Activated CD4-positive, alpha-beta T cell treated with anti-CD3 and anti-CD28 coated beads, Interleukin-2, amount 50 U/mL, for 24 hours (primary cell): ENCODE data around the gene SLC25A26.
"Not testable (repeated sequence)": the region's sequence is repeated elsewhere in the genome, so short reads cannot be mapped to it uniquely, and the experiment has no call there.

Experiments used
- DNase-seq, 2 donors: peaks; one replicate each; pipeline ENCODE4 v3.0.0-alpha.2; 2020; ENCODE audit warnings: low read depth in 1 of 2, low spot score in 1 of 2

The SLC25A26 gene

GRCh38 chr3:66268864-66269263 is 48.1 kb downstream of the SLC25A26 start:
- DNase-seq = no peak

GRCh38 chr3:66269411-66269810 is 48.6 kb downstream of the SLC25A26 start:
- DNase-seq = no peak

- DNase-seq = no peak
Observed at GRCh38 chr3:66270288-66270687, 49.5 kb downstream of the SLC25A26 start.

GRCh38 chr3:66270701-66271100 is 49.9 kb downstream of the SLC25A26 start:
- no peak for DNase-seq

- DNase-seq = no peak
Observed at GRCh38 chr3:66271231-66271630, 50.4 kb downstream of the SLC25A26 start.

- DNase-seq = no peak
Observed at GRCh38 chr3:66272016-66272415, 51.2 kb downstream of the SLC25A26 start.

- not testable (repeated sequence) for DNase-seq
Observed at GRCh38 chr3:66274837-66275236, 54.0 kb downstream of the SLC25A26 start.

- peak in 1 of 2 donors; percentile 52 for DNase-seq
Observed at GRCh38 chr3:66276705-66277274, 56.0 kb downstream of the SLC25A26 start.

GRCh38 chr3:66279168-66279567 is 58.4 kb downstream of the SLC25A26 start:
- DNase-seq = no peak

GRCh38 chr3:66280304-66280703 is 59.5 kb downstream of the SLC25A26 start:
- DNase-seq = no peak

- not testable (repeated sequence) for DNase-seq
Observed at GRCh38 chr3:66291922-66292321, 71.1 kb downstream of the SLC25A26 start.

GRCh38 chr3:66297260-66297873 is 76.6 kb downstream of the SLC25A26 start:
- DNase-seq = no peak

GRCh38 chr3:66297900-66298299 is 77.1 kb downstream of the SLC25A26 start:
- DNase-seq = no peak

GRCh38 chr3:66298591-66298990 is 77.8 kb downstream of the SLC25A26 start:
- DNase-seq = no peak

- not testable (repeated sequence) for DNase-seq
Observed at GRCh38 chr3:66299085-66299484, 78.3 kb downstream of the SLC25A26 start.

GRCh38 chr3:66299891-66300290 is 79.1 kb downstream of the SLC25A26 start:
- no peak for DNase-seq

- DNase-seq = peak in 1 of 2 donors; percentile 40
Observed at GRCh38 chr3:66302288-66302687, 81.5 kb downstream of the SLC25A26 start.

GRCh38 chr3:66303491-66303901 is 82.7 kb downstream of the SLC25A26 start:
- DNase-seq = peak; percentile 18 to 36

GRCh38 chr3:66304293-66304692 is 83.5 kb downstream of the SLC25A26 start:
- DNase-seq = no peak

- not testable (repeated sequence) for DNase-seq
Observed at GRCh38 chr3:66306086-66306485, 85.3 kb downstream of the SLC25A26 start.

- not testable (repeated sequence) for DNase-seq
Observed at GRCh38 chr3:66306991-66307390, 86.2 kb downstream of the SLC25A26 start.

GRCh38 chr3:66312039-66312438 is 91.2 kb downstream of the SLC25A26 start:
- no peak for DNase-seq

- no peak for DNase-seq
Observed at GRCh38 chr3:66314455-66314854, 93.7 kb downstream of the SLC25A26 start.
